Naive thymus-derived CD4-positive, alpha-beta T cell (primary cell): Measurements from ENCODE around the gene LETM1. TPM values are rescaled to one million over a fixed set of nuclear protein-coding genes. Genes with fewer than 3 reads are reported as not detected.

ENCODE experiments used
- ATAC-seq: fragments of 150-1000 bp; cut with Tn5 transposase; 2 replicates; pipeline ENCODE4 v1.10.0; 2021; ENCODE audit warnings: mild to moderate bottlenecking, moderate library complexity
- CTCF ChIA-PET: fragments of 350-600 bp; sonication (Branson Sonifier 250); formaldehyde crosslinking; loops from one replicate; lab custom pipeline; 2021; ENCODE audit warnings: antibody characterized with exemption; lab: Charles Lee
- POLR2A ChIA-PET: fragments of 350-600 bp; sonication (Branson Sonifier 250); formaldehyde crosslinking; loops from one replicate; lab custom pipeline; 2021; ENCODE audit warnings: antibody characterized with exemption, inconsistent platforms; lab: Charles Lee
- DNase-seq, 9 donors: peaks; one replicate each; pipeline versions ENCODE4 v3.0.0 to v3.0.0-alpha.2; 2020 to 2022; ENCODE audit warnings: mixed read lengths in 1 of 9
- H3K27ac ChIP-seq: one replicate; pipeline ENCODE4 v1.7.0; 2013; ENCODE audit warnings: mild to moderate bottlenecking, low read depth, low read length, moderate library complexity
- H3K27me3 ChIP-seq, 2 donors: one replicate each; pipeline ENCODE4 v1.7.0; 2013; ENCODE audit warnings: low read length in 2 of 2, mild to moderate bottlenecking in 2 of 2, moderate library complexity in 2 of 2; ENCODE audit not compliant: control insufficient read depth in 2 of 2, insufficient read depth in 2 of 2
- H3K36me3 ChIP-seq, 3 experiments: 1 replicate in 2 of 3; 2 replicates in 1 of 3; pipeline ENCODE4 v1.7.0; 2013; ENCODE audit warnings: low read length in 3 of 3, mild to moderate bottlenecking in 3 of 3, moderate library complexity in 1 of 3; ENCODE audit not compliant: insufficient read depth in 3 of 3, control insufficient read depth in 2 of 3
- H3K4me1 ChIP-seq, 2 donors: one replicate each; pipeline ENCODE4 v1.7.0; 2013; ENCODE audit warnings: low read length in 2 of 2, mild to moderate bottlenecking in 2 of 2, moderate library complexity in 1 of 2; ENCODE audit not compliant: control insufficient read depth in 2 of 2, insufficient read depth in 2 of 2
- H3K4me3 ChIP-seq: 2 replicates; pipeline ENCODE4 v1.7.0; 2013; ENCODE audit warnings: mild to moderate bottlenecking, low read length
- H3K9me3 ChIP-seq, 3 experiments: 1 replicate in 2 of 3; 2 replicates in 1 of 3; pipeline ENCODE4 v1.7.0; 2013; ENCODE audit warnings: low read length in 3 of 3; ENCODE audit not compliant: control insufficient read depth in 2 of 3
- H3K27ac Mint-ChIP-seq, 9 donors: one replicate each; pipeline ENCODE4 v1.8.0; 2020 to 2022; ENCODE audit warnings: mixed read lengths in 9 of 9, mild to moderate bottlenecking in 8 of 9, moderate library complexity in 5 of 9, inconsistent platforms in 2 of 9
- H3K27me3 Mint-ChIP-seq, 5 donors: one replicate each; pipeline ENCODE4 v1.8.0; 2021 to 2022; ENCODE audit warnings: mixed read lengths in 5 of 5, mild to moderate bottlenecking in 1 of 5
- H3K36me3 Mint-ChIP-seq, 5 donors: one replicate each; pipeline ENCODE4 v1.8.0; 2020 to 2022; ENCODE audit warnings: mixed read lengths in 5 of 5, mild to moderate bottlenecking in 3 of 5, inconsistent platforms in 1 of 5
- H3K4me1 Mint-ChIP-seq, 7 donors: one replicate each; pipeline ENCODE4 v1.8.0; 2020 to 2022; ENCODE audit warnings: mixed read lengths in 7 of 7, mild to moderate bottlenecking in 3 of 7, inconsistent platforms in 1 of 7
- H3K4me3 Mint-ChIP-seq, 10 donors: one replicate each; pipeline ENCODE4 v1.8.0; 2020 to 2022; ENCODE audit warnings: mild to moderate bottlenecking in 10 of 10, mixed read lengths in 10 of 10, moderate library complexity in 6 of 10, inconsistent platforms in 2 of 10
- H3K9me3 Mint-ChIP-seq, 11 donors: one replicate each; pipeline ENCODE4 v1.8.0; 2020 to 2022; ENCODE audit warnings: mixed read lengths in 11 of 11, mild to moderate bottlenecking in 4 of 11, inconsistent platforms in 1 of 11, moderate library complexity in 1 of 11
- intact Hi-C, 2 donors: fragments of 100-400 bp; cut with micrococcal nuclease; formaldehyde crosslinking; loops; one replicate each; pipeline ENCODE4 v1.15.1; 2023
- polyA plus RNA-seq, 2 donors: library from polyadenylated mRNA; unstranded; fragments of 300-500 nt; fragmentation: Illumina TruSeq; gene quantifications; one replicate each; pipeline ENCODE4 v1.2.3, GENCODE V29; 2021
- total RNA-seq, 6 experiments: library from RNA in 5 of 6; stranded (reverse) in 5 of 6; gene quantifications; 1 replicate in 5 of 6; 2 replicates in 1 of 6; pipeline ENCODE4 v1.2.3 and lab custom pipeline; 2021 to 2026

LETM1 gene
- total and polyA plus RNA-seq, 7 experiments from 2014 or later: 7.7 to 56.4 (median 35.4) TPM

- peaks cover 0 to 2% (median 0%) of the 10 kb centered on the region in 7 donors for H3K4me1 Mint-ChIP-seq
- DNase-seq: no peak
- peaks cover 6 to 54% (median 10%) of the 10 kb centered on the region in 5 donors for H3K36me3 Mint-ChIP-seq
- no peaks in the 10 kb centered on the region for H3K27me3 Mint-ChIP-seq
- no peak for ATAC-seq
- H3K4me1 ChIP-seq: no peaks in the 10 kb centered on the region
- peaks cover 0 to 2% (median 0%) of the 10 kb centered on the region in 11 donors for H3K9me3 Mint-ChIP-seq
- no peaks in the 10 kb centered on the region for H3K27me3 ChIP-seq
- H3K9me3 ChIP-seq: no peaks in the 10 kb centered on the region
- POLR2A ChIA-PET: no interaction called here
- intact Hi-C loops: no loop called here
- H3K4me3 Mint-ChIP-seq: no peak overlapping the region
- H3K4me3 ChIP-seq: no peak overlapping the region
- no peak overlapping the region for H3K27ac Mint-ChIP-seq
- no peak overlapping the region for H3K27ac ChIP-seq
- CTCF ChIA-PET: interaction anchor here (0.6 kb wide), 1 partner anchor 972 kb away, joined by 4 read pairs; no protein-coding TSS in a partner anchor
- peaks cover 0 to 81% (median 14%) of the 10 kb centered on the region in 3 experiments for H3K36me3 ChIP-seq
These were observed 39.7 kb downstream of the LETM1 start for GRCh38 chr4:1815997-1816860.

- no peaks in the 10 kb centered on the region for H3K27me3 Mint-ChIP-seq
- peaks cover 0 to 2% (median 0%) of the 10 kb centered on the region in 7 donors for H3K4me1 Mint-ChIP-seq
- Histone ChIP-seq H3K27me3 (no peaks in the 10 kb centered on the region), H3K4me3 (no peak overlapping the region), H3K4me1 (no peaks in the 10 kb centered on the region), H3K27ac (no peak overlapping the region), H3K36me3 (peaks cover 0 to 76% (median 14%) of the 10 kb centered on the region in 3 experiments), H3K9me3 (no peaks in the 10 kb centered on the region)
- no peak overlapping the region for H3K4me3 Mint-ChIP-seq
- H3K9me3 Mint-ChIP-seq: peaks cover 0 to 2% (median 0%) of the 10 kb centered on the region in 11 donors
- CTCF ChIA-PET: interaction anchor here (0.6 to 1.3 kb wide), 2 partner anchors 85 to 971 kb away, joined by 3 to 4 read pairs; no protein-coding TSS in a partner anchor
- H3K27ac Mint-ChIP-seq: no peak overlapping the region
- H3K36me3 Mint-ChIP-seq: peaks cover 6 to 52% (median 8%) of the 10 kb centered on the region in 5 donors
- ATAC-seq (no peak), DNase-seq (no peak)
- intact Hi-C loops: no loop called here
- POLR2A ChIA-PET: no interaction called here
These were observed 40.6 kb downstream of the LETM1 start for GRCh38 chr4:1815096-1815996.

DNA sequence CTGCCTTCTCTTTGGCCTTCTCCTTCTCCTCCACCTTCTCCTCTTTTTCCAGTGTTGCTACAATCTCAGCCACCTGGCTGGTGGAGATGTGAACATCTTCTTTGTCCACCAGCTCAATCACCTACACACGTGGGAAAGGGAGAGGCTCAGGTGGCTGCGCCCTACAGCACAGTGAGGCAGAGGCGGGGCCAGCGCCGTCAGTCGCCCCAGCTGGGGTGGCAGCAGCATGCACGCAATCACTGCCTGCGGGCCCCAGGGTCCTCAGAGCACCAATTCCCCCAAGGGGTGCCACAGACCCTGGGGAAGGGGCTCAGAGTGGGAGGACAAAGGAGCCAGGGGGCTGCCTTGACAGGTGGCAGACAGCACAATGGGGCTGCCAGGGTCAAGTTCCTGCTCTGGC, 41.5 kb downstream of the LETM1 start:
- POLR2A ChIA-PET: interaction anchor here (0.6 to 0.7 kb wide), 2 partner anchors 32 to 62 kb away, joined by 3 read pairs; no protein-coding TSS in a partner anchor
- Histone ChIP-seq H3K36me3 (peaks cover 0 to 67% (median 14%) of the 10 kb centered on the region in 3 experiments), H3K9me3 (no peaks in the 10 kb centered on the region), H3K27me3 (no peaks in the 10 kb centered on the region), H3K4me3 (no peak overlapping the region), H3K4me1 (no peaks in the 10 kb centered on the region), H3K27ac (no peak overlapping the region)
- DNase-seq: no peak
- no peak overlapping the region for H3K27ac Mint-ChIP-seq
- peaks cover 3 to 43% (median 6%) of the 10 kb centered on the region in 5 donors for H3K36me3 Mint-ChIP-seq
- intact Hi-C loops: loop anchor here in 1 of 2 donors (1.0 kb wide), 1 partner anchor 85 kb away; no protein-coding TSS in a partner anchor
- peaks cover 0 to 2% (median 0%) of the 10 kb centered on the region in 7 donors for H3K4me1 Mint-ChIP-seq
- no peak overlapping the region for H3K4me3 Mint-ChIP-seq
- H3K9me3 Mint-ChIP-seq: peaks cover 0 to 2% (median 0%) of the 10 kb centered on the region in 11 donors
- H3K27me3 Mint-ChIP-seq: no peaks in the 10 kb centered on the region
- no peak for ATAC-seq
- CTCF ChIA-PET: interaction anchor here (1.3 kb wide), 1 partner anchor 86 kb away, joined by 3 read pairs; no protein-coding TSS in a partner anchor

DNA sequence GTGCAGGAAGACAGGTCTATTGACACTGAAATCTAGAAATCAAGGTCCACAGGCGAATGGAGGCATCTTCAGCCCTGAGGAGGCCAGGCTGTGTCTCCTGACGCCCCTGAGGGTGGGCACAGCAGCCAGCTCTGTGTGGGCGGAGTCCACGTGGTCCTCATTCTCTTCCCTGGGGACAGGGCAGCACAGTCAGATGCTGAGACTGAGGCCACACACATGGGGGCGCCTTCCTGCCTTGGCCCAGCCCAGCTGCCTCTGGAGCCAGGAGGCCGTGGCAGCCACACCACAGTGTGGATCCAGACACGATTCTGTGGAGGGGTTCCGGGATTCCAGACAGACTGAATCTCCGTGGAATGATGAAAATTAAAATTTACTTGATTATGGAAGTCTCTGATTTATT, 42.0 kb downstream of the LETM1 start:
- CTCF ChIA-PET: interaction anchor here (1.3 kb wide), 1 partner anchor 86 kb away, joined by 3 read pairs; no protein-coding TSS in a partner anchor
- intact Hi-C loops: loop anchor here in 1 of 2 donors (1.0 kb wide), 1 partner anchor 85 kb away; no protein-coding TSS in a partner anchor

DNA sequence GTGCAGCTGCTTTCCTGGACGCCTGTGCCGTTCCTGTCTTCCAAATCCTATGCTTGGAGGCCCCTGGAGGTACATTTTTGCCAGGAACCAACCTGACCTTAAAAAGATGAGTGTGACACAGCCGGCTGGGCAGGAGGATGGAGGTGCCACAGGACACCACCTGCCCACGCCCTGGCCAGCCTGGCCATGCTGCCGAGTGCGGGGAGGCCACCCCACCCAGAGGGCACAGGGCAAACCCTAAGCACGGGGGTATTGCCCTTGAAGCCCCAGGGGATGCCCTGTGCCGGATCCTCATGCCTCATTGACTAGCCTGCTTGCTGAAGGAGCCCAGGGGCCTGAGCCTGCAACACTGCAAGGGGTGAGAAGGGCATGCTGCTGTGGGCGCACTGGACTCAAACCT, 42.7 kb downstream of the LETM1 start:
- no peak overlapping the region for H3K4me3 ChIP-seq
- no peaks in the 10 kb centered on the region for H3K9me3 Mint-ChIP-seq
- no peaks in the 10 kb centered on the region for H3K9me3 ChIP-seq
- ChIA-PET CTCF (interaction anchor here (0.9 kb wide), 1 partner anchor 15 kb away, joined by 3 read pairs; no protein-coding TSS in a partner anchor), POLR2A (no interaction called here)
- DNase-seq (no peak), ATAC-seq (no peak)
- intact Hi-C loops: no loop called here
- no peaks in the 10 kb centered on the region for H3K27me3 Mint-ChIP-seq
- H3K27ac ChIP-seq: no peak overlapping the region
- H3K4me1 ChIP-seq: no peaks in the 10 kb centered on the region
- H3K27me3 ChIP-seq: no peaks in the 10 kb centered on the region
- no peak overlapping the region for H3K4me3 Mint-ChIP-seq
- H3K4me1 Mint-ChIP-seq: peaks cover 0 to 2% (median 0%) of the 10 kb centered on the region in 7 donors
- H3K27ac Mint-ChIP-seq: no peak overlapping the region
- H3K36me3 ChIP-seq: peaks cover 0 to 55% (median 14%) of the 10 kb centered on the region in 3 experiments
- peaks cover 0 to 34% (median 3%) of the 10 kb centered on the region in 5 donors for H3K36me3 Mint-ChIP-seq

More for the DNA sequence above, 42.0 kb downstream of the LETM1 start:
- Mint-ChIP-seq H3K4me3 (no peak overlapping the region), H3K36me3 (peaks cover 0 to 39% (median 3%) of the 10 kb centered on the region in 5 donors), H3K4me1 (peaks cover 0 to 3% (median 0%) of the 10 kb centered on the region in 7 donors), H3K27ac (peak overlapping the region in 1 of 9 donors; percentile 38), H3K27me3 (no peaks in the 10 kb centered on the region), H3K9me3 (no peaks in the 10 kb centered on the region)
- ATAC-seq (no peak), DNase-seq (no peak)
- Histone ChIP-seq H3K27me3 (no peaks in the 10 kb centered on the region), H3K4me3 (no peak overlapping the region), H3K4me1 (no peaks in the 10 kb centered on the region), H3K36me3 (peaks cover 0 to 62% (median 14%) of the 10 kb centered on the region in 3 experiments), H3K27ac (no peak overlapping the region), H3K9me3 (no peaks in the 10 kb centered on the region)
- POLR2A ChIA-PET: interaction anchor here (0.7 kb wide), 1 partner anchor 32 kb away, joined by 3 read pairs; no protein-coding TSS in a partner anchor

DNA sequence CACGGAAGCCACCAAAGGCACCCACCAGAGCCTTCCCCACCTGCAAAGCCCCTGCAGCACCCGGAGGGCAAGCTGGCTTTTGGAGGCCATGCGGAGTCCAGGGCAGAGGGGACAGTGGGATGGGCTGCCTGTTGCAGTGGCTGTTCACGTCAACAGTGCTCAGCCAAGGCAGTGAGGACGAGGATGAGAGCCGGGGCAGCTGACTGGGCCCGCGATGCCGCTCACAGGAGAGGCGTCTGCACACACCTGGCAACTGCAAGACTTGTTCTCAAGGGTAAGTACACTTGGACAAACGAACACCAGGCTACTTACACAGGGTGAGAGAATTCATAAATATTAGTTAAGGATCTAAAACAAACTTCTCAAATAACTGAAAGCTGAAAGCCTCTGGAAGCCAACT, 43.2 kb downstream of the LETM1 start:
- Histone ChIP-seq H3K36me3 (peaks cover 0 to 50% (median 14%) of the 10 kb centered on the region in 3 experiments), H3K9me3 (no peaks in the 10 kb centered on the region), H3K27ac (no peak overlapping the region), H3K4me1 (no peaks in the 10 kb centered on the region), H3K4me3 (no peak overlapping the region), H3K27me3 (no peaks in the 10 kb centered on the region)
- peaks cover 0 to 29% (median 3%) of the 10 kb centered on the region in 5 donors for H3K36me3 Mint-ChIP-seq
- DNase-seq (no peak), ATAC-seq (no peak)
- no peaks in the 10 kb centered on the region for H3K27me3 Mint-ChIP-seq
- no peak overlapping the region for H3K4me3 Mint-ChIP-seq
- POLR2A ChIA-PET: interaction anchor here (0.6 kb wide), 1 partner anchor 77 kb away, joined by 4 read pairs; no protein-coding TSS in a partner anchor
- H3K4me1 Mint-ChIP-seq: peaks cover 0 to 2% (median 0%) of the 10 kb centered on the region in 7 donors
- no peaks in the 10 kb centered on the region for H3K9me3 Mint-ChIP-seq
- intact Hi-C loops: no loop called here
- CTCF ChIA-PET: interaction anchor here (0.9 kb wide), 1 partner anchor 15 kb away, joined by 3 read pairs; no protein-coding TSS in a partner anchor
- no peak overlapping the region for H3K27ac Mint-ChIP-seq
